C4-2B (cell line): ENCODE results near the gene SMG7.

Experiments
- ZFX ChIP-seq: fragments of 450-650 bp; IDR thresholded peaks from 2 replicates; pipeline ENCODE4 v1.6.1; 2017
- TF ChIP-seq, protein P1 (sequence below): fragments of 450-650 bp; conservative IDR thresholded peaks from 2 replicates; pipeline ENCODE4 v1.5.1; 2017; ENCODE audit warnings: mild to moderate bottlenecking

- TF ChIP-seq, protein P1, sequence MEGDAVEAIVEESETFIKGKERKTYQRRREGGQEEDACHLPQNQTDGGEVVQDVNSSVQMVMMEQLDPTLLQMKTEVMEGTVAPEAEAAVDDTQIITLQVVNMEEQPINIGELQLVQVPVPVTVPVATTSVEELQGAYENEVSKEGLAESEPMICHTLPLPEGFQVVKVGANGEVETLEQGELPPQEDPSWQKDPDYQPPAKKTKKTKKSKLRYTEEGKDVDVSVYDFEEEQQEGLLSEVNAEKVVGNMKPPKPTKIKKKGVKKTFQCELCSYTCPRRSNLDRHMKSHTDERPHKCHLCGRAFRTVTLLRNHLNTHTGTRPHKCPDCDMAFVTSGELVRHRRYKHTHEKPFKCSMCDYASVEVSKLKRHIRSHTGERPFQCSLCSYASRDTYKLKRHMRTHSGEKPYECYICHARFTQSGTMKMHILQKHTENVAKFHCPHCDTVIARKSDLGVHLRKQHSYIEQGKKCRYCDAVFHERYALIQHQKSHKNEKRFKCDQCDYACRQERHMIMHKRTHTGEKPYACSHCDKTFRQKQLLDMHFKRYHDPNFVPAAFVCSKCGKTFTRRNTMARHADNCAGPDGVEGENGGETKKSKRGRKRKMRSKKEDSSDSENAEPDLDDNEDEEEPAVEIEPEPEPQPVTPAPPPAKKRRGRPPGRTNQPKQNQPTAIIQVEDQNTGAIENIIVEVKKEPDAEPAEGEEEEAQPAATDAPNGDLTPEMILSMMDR, result no peak
- TF ChIP-seq ZFX, result no peak
Measured at GRCh38 chr1:183516725-183517124, 44.4 kb downstream of the SMG7 start.
